ENCODE measurements around the gene CAPN11.

The CAPN11 gene

GRCh38 chr6:44123544-44123943 lies 35.1 kb upstream of the CAPN11 start:
- Mint-ChIP-seq H3K36me3 (peaks cover 3% of the 10 kb centered on the region), H3K9me3 (no peaks in the 10 kb centered on the region), H3K4me3 (no peak overlapping the region), H3K27me3 (no peaks in the 10 kb centered on the region), H3K27ac (no peak overlapping the region), H3K4me1 (peaks cover 47% of the 10 kb centered on the region)
- ATAC-seq (ENCODE audit: low read depth) (no peak), DNase-seq (ENCODE audit: low spot score in 2 of 2) (no peak)

GRCh38 chr6:44126320-44127149 lies 32.1 kb upstream of the CAPN11 start:
- Mint-ChIP-seq H3K27ac (peak overlapping the region; percentile 98), H3K9me3 (no peaks in the 10 kb centered on the region), H3K4me1 (peaks cover 39% of the 10 kb centered on the region), H3K27me3 (no peaks in the 10 kb centered on the region), H3K4me3 (peak overlapping the region; percentile 96), H3K36me3 (peaks cover 3% of the 10 kb centered on the region)
- peak; percentile 65 for ATAC-seq (ENCODE audit: low read depth)
- DNase-seq (ENCODE audit: low spot score in 2 of 2) = peak; percentile 54 to 62

- Mint-ChIP-seq H3K27me3 (no peaks in the 10 kb centered on the region), H3K4me1 (peaks cover 44% of the 10 kb centered on the region), H3K36me3 (peaks cover 3% of the 10 kb centered on the region), H3K9me3 (no peaks in the 10 kb centered on the region), H3K27ac (peak within 1 kb of the TSS; percentile 98), H3K4me3 (peak within 1 kb of the TSS; percentile 96)
- DNase-seq (ENCODE audit: low spot score in 2 of 2) (peak; percentile 87 to 94), ATAC-seq (ENCODE audit: low read depth) (peak; percentile 90)
Measured at GRCh38 chr6:44127186-44128019, 31.2 kb upstream of the CAPN11 start, which contains the start of the genes MRPL14 and TMEM63B. TSS of gene MRPL14 (minus strand) at chr6:44127452. CDS start at chr6:44116611, 10,841 bp downstream. TSS of gene TMEM63B (plus strand) at chr6:44127554. CDS start at chr6:44134585, 7,031 bp downstream.

GRCh38 chr6:44128020-44128917 lies 30.4 kb upstream of the CAPN11 start:
- H3K27me3 Mint-ChIP-seq = no peaks in the 10 kb centered on the region
- H3K9me3 Mint-ChIP-seq = no peaks in the 10 kb centered on the region
- H3K4me3 Mint-ChIP-seq = peak overlapping the region; percentile 96
- ATAC-seq (ENCODE audit: low read depth) (no peak), DNase-seq (ENCODE audit: low spot score in 2 of 2) (peak; percentile 18 to 43)
- H3K27ac Mint-ChIP-seq = peak overlapping the region; percentile 98
- H3K4me1 Mint-ChIP-seq = peaks cover 41% of the 10 kb centered on the region
- peaks cover 3% of the 10 kb centered on the region for H3K36me3 Mint-ChIP-seq

GRCh38 chr6:44129841-44130322 lies 28.7 kb upstream of the CAPN11 start:
- H3K27ac Mint-ChIP-seq = peak overlapping the region; percentile 47

GRCh38 chr6:44131892-44132291 lies 26.7 kb upstream of the CAPN11 start:
- DNase-seq (ENCODE audit: low spot score in 2 of 2) (no peak), ATAC-seq (ENCODE audit: low read depth) (no peak)
- peaks cover 11% of the 10 kb centered on the region for H3K36me3 Mint-ChIP-seq
- no peak overlapping the region for H3K4me3 Mint-ChIP-seq
- H3K27ac Mint-ChIP-seq = peak overlapping the region; percentile 19
- H3K27me3 Mint-ChIP-seq = no peaks in the 10 kb centered on the region
- H3K4me1 Mint-ChIP-seq = peaks cover 22% of the 10 kb centered on the region
- H3K9me3 Mint-ChIP-seq = no peaks in the 10 kb centered on the region

More at GRCh38 chr6:44129841-44130322, 28.7 kb upstream of the CAPN11 start:
- H3K4me1 Mint-ChIP-seq = peaks cover 34% of the 10 kb centered on the region
- ATAC-seq (ENCODE audit: low read depth) = no peak
- peaks cover 8% of the 10 kb centered on the region for H3K36me3 Mint-ChIP-seq
- no peaks in the 10 kb centered on the region for H3K9me3 Mint-ChIP-seq
- DNase-seq (ENCODE audit: low spot score in 2 of 2) = no peak
- H3K4me3 Mint-ChIP-seq = no peak overlapping the region
- no peaks in the 10 kb centered on the region for H3K27me3 Mint-ChIP-seq

GRCh38 chr6:44132476-44132875 lies 26.1 kb upstream of the CAPN11 start:
- no peaks in the 10 kb centered on the region for H3K9me3 Mint-ChIP-seq
- H3K36me3 Mint-ChIP-seq = peaks cover 13% of the 10 kb centered on the region
- no peaks in the 10 kb centered on the region for H3K27me3 Mint-ChIP-seq
- no peak for DNase-seq (ENCODE audit: low spot score in 2 of 2)
- ATAC-seq (ENCODE audit: low read depth) = no peak
- H3K4me3 Mint-ChIP-seq = no peak overlapping the region
- peak overlapping the region; percentile 19 for H3K27ac Mint-ChIP-seq
- H3K4me1 Mint-ChIP-seq = peaks cover 22% of the 10 kb centered on the region

- no peak for ATAC-seq (ENCODE audit: low read depth)
- Mint-ChIP-seq H3K27me3 (no peaks in the 10 kb centered on the region), H3K36me3 (peaks cover 13% of the 10 kb centered on the region), H3K27ac (no peak overlapping the region), H3K4me3 (no peak overlapping the region), H3K9me3 (no peaks in the 10 kb centered on the region), H3K4me1 (peaks cover 20% of the 10 kb centered on the region)
- DNase-seq (ENCODE audit: low spot score in 2 of 2) = no peak
Measured at GRCh38 chr6:44133003-44133931, 25.4 kb upstream of the CAPN11 start.

GRCh38 chr6:44133981-44134711 lies 24.5 kb upstream of the CAPN11 start:
- peaks cover 16% of the 10 kb centered on the region for H3K36me3 Mint-ChIP-seq
- no peak overlapping the region for H3K27ac Mint-ChIP-seq
- DNase-seq (ENCODE audit: low spot score in 2 of 2) = no peak
- H3K27me3 Mint-ChIP-seq = no peaks in the 10 kb centered on the region
- H3K9me3 Mint-ChIP-seq = no peaks in the 10 kb centered on the region
- no peak overlapping the region for H3K4me3 Mint-ChIP-seq
- ATAC-seq (ENCODE audit: low read depth) = no peak
- peaks cover 19% of the 10 kb centered on the region for H3K4me1 Mint-ChIP-seq

- Mint-ChIP-seq H3K36me3 (peaks cover 18% of the 10 kb centered on the region), H3K4me1 (peaks cover 17% of the 10 kb centered on the region), H3K27me3 (no peaks in the 10 kb centered on the region), H3K27ac (no peak overlapping the region), H3K9me3 (no peaks in the 10 kb centered on the region), H3K4me3 (no peak overlapping the region)
- DNase-seq (ENCODE audit: low spot score in 2 of 2) (no peak), ATAC-seq (ENCODE audit: low read depth) (no peak)
Measured at GRCh38 chr6:44135173-44135758, 23.4 kb upstream of the CAPN11 start.

- no peak for DNase-seq (ENCODE audit: low spot score in 2 of 2)
- H3K36me3 Mint-ChIP-seq = peaks cover 24% of the 10 kb centered on the region
Measured at GRCh38 chr6:44135875-44136274, 22.7 kb upstream of the CAPN11 start.

More at GRCh38 chr6:44135875-44136274, 22.7 kb upstream of the CAPN11 start:
- no peak overlapping the region for H3K4me3 Mint-ChIP-seq
- ATAC-seq (ENCODE audit: low read depth) = no peak
- no peak overlapping the region for H3K27ac Mint-ChIP-seq
- no peaks in the 10 kb centered on the region for H3K27me3 Mint-ChIP-seq
- H3K9me3 Mint-ChIP-seq = no peaks in the 10 kb centered on the region
- H3K4me1 Mint-ChIP-seq = peaks cover 17% of the 10 kb centered on the region

Measured in memory B cell (primary cell).